Stimulated activated CD8-positive, alpha-beta memory T cell treated with anti-CD3 and anti-CD28 coated beads, Interleukin-7, amount 100 ng/mL, for 48 hours (primary cell): ENCODE data around the gene EMP3.
"Not testable (repeated sequence)": the region's sequence is repeated elsewhere in the genome, so short reads cannot be mapped to it uniquely, and the experiment has no call there.

ENCODE experiments used
- DNase-seq, 2 donors: peaks; one replicate each; pipeline ENCODE4 v3.0.0-alpha.2; 2020; ENCODE audit warnings: low read depth in 1 of 2; ENCODE audit errors: extremely low read depth in 1 of 2

The EMP3 gene, protein sequence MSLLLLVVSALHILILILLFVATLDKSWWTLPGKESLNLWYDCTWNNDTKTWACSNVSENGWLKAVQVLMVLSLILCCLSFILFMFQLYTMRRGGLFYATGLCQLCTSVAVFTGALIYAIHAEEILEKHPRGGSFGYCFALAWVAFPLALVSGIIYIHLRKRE

DNA sequence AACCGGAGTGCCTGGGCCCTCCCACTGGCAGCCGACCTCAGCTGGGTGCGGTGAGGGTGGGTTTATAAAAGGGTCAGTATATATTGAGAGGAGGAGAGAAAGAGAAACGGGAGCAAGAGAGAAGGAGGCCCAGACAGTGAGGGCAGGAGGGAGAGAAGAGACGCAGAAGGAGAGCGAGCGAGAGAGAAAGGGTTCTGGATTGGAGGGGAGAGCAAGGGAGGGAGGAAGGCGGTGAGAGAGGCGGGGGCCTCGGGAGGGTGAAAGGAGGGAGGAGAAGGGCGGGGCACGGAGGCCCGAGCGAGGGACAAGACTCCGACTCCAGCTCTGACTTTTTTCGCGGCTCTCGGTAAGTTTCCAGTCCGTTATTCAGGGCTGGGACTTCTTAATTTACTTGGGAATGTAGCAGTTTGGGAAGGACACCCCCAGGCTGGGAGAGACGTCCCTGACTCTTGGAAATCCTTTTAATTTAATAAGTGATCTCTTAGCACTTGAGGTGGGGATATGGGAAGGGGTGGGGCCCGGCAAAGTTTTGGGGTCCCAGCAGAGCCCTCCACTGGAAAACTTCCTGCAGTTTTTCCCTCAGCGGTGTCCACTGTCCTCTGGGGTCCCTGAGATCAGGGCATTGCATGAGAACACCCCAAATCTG is at the start of gene EMP3:
TSS of gene EMP3 (plus strand) at position 288 of the 646 bp plus-strand sequence. CDS start 1,293 bp downstream, outside the sequence.
- peak in 1 of 2 donors; percentile 83 for DNase-seq

DNA sequence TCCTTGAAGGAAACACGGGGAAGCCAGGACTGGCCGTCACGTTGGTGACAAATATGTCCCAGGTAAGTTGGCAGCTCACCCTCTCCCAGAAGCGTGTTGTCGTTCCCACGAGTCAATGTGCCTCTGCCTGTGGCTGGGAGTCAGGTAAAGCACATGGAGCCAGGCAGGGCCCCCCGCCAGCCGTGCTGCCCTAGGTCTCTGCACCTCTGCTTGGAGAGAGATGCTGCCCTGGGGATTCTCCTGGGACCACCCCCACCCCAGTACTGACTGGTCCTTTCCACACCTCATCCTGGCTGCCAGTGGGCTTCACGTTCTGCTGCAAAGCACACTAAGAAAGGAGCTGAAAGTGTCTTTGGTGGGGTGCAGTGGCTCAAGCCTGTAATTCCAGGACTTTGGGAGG is 45.6 kb upstream of the EMP3 start:
- DNase-seq = no peak

DNA sequence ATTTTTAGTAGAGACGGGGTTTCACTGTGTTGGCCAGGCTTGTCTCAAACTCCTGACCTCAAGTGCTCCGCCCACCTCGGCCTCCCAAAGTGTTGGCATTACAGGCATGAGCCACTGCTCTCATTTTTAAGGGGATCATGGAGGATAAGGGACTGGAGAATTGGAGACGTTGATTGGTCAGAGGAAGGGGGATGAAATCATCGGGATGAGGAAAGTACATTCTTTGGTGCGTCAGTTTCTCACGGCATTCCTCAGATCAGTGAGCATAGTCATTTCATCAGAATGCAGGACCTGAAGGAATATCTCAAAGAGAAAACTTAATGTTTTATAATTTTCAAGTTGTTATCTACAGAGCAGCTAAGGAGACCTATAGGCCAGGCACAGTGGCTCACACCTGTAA is 41.4 kb upstream of the EMP3 start:
- no peak for DNase-seq

DNA sequence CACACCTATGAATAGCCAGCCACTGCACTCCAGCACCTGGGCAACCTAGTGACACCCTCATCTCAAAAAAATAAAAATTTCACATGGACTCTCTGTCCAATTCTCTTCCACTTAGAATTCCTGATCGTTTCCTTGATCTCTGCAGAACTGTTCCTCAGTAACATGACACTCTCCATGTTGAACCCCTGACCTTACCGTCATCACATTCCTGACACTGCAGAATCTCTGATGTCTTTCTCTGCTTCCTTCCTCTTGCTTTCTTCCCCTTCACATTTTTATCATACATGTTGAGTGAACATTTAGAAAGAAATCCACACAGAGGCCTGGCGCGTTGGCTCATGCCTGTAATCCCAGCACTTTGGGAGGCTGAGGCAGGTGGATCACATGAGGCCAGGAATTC is 40.5 kb upstream of the EMP3 start:
- DNase-seq = no peak

DNA sequence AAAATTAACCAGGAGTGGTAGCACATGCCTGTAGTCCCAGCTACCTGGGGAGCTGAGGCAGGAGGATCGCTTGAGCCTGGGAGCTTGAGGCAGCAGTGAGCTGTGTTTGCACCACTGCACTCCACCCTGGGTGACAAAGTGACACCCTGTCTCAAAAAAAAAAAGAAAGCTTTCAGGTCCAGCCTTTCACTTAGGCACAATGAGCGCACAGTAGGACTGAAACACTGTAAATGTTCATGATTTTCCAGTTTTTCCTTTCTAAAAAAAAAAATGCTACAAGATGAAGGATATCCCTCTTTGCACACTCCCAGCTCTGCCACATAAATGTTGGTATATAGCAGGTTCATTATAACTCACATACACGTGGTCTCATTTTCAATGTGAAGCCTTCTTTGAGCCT is 37.6 kb upstream of the EMP3 start:
- no peak for DNase-seq

DNA sequence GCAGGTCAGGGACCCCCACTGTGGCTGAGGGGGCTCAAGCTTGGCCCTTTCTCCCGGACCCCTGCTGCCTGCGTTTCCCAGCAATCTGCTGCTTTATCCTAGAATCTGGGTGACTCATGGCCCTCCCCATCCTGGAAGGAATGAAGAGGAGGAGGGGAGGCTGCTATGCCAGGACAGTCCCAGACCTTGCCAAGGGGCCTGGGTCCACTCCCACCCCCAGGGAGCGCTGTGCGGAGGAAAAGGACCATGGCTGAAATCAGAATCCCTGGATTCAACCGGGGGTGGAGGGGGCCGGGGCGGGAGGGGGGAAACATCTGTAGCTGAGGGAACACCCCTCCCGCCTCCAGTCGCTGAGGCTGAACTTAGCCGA is 35.0 kb upstream of the EMP3 start:
- DNase-seq = no peak

DNA sequence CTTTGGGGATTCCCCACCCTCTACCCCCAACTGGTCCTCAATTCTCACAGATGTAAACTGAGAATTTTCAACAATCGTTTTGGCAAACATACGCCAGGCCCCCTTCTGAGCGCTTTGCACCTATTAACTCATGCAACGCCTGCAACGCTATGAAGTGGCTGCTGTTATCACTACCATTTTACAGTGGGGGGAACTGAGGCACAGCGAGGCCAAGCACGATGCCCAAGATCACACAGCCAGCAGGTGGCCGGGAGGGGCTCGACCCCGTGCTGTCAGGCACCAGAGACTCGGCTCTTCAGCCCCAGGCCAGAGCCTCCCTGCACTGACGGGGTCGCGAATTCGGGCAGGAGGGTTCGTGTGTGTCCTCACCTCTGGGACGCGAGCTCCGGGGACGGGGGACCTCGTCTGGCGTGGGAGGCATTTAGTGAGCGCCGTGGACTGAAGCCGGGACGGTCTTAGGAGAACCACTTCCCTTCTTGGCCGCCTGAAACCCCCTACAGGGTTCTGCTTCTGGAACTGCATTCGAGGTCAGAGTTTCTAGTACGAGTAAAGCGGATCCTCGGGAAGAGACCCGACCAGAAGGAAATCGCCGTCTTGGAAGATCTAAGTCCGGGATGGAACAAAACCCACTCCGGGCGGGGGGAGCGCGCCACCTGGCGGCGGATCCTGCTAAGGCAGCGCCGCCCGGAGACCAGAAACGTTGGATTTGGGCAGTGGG is 34.4 kb upstream of the EMP3 start:
- peak in 1 of 2 donors; percentile 23 for DNase-seq

DNA sequence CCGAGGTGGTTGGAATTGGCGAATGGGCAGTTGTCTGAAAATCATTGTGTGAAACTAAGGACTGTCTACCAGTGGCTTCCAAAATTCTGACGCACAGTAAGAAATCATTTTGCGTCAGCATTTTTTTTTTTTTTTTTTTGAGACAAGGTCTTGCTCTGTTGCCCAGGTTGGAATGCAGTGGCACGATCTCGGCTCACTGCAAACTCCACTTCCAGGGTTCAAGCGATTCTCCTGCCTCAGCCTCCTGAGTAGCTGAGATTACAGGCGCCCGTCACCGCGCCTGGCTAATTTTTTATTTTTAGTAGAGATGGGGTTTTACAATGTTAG is 33.9 kb upstream of the EMP3 start:
- not testable (repeated sequence) for DNase-seq

DNA sequence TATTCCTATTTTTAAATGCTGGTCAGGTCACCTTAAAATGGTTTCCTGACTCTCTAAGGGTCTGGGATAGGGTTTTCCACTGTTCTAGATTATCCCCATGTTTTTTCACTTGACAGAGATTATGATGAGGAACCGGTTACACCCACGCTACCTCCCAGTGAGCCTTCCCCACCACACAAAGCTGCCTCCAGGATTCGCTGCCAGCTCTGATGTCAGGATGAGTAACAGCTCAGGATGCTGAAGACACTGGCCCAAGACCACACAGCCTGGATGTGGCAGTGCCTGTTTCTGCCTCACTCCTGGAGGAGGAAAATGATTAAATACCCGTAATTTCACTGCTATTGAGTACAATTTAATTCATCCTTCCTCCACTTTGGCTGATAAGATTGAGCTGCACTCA is 32.6 kb upstream of the EMP3 start:
- no peak for DNase-seq

DNA sequence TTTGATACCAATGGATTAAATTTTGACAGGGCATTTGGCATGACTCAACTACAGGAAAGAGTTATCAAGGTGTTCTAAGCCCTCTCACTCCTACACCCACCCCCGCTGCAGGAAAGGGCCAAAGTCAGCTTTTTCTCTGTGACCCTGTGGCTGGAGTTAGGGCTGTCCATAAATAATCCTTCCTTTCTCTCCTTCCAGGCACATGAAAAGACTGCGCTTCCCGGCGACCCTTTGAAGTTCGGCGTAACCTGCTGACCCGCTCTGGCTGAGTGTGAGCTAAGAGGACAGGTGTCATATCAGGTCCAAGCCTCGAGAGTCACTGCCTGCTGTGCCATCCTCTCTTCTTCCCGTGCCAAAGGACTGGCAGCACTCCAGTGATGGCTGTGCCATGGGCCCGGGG is 29.9 kb upstream of the EMP3 start:
- no peak for DNase-seq

DNA sequence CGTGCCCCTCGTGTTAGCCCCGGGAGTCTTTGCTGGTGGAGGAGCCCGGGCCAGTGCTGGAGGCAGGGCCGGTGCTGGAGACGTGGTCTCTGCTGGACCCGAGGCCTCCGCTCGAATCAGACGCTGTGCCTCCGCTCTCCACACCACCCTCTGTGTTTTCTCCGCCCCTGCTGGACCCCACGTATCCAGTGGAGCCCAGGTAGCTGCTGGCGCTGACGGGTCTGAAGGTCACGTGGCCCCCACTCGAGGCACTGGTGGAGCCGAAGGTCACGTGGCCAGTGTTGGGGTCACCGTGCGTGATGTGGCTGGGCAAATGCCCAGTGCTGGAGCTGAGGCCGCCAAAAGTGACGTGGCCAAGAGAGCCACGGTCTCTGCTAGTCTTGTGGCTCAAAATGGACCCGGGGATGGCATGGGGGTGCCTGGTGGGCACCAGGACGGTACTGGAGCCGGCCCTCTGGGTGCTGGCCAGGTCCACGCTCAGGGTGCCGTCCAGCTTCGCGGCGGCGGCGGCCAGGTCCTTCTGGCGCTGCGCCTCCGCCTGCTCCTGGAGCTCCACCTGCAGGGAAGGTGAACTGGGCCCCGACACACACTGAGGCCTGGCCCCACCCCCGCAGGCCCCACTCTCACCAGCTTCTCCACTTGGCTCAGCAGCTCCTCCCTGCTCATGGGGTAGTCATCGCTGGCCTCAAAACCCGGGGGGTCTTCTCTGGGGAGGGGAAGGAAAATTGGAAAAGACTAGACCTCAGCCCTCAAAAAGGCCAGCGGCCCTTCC is 28.2 kb upstream of the EMP3 start:
- no peak for DNase-seq

DNA sequence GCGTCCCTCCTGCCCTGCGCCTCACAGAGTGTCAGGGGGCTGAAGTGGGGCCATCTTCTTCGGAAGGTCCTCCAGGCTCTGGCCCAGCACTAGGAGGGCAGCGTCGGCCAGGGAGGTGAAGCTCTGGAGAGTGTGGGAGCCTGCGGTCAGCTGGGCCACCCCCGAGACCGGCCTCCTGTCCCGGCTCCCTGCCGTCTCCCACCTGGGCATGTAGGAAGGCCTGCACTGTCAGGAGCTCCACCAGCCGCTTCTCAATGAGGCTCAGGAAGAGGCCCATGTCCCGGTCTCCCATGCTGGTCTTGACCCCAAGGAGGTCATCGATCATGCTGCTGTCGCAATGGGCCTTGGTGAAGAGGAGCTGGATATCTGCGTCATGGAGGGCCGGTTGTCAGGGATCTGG is 27.4 kb upstream of the EMP3 start:
- no peak for DNase-seq

DNA sequence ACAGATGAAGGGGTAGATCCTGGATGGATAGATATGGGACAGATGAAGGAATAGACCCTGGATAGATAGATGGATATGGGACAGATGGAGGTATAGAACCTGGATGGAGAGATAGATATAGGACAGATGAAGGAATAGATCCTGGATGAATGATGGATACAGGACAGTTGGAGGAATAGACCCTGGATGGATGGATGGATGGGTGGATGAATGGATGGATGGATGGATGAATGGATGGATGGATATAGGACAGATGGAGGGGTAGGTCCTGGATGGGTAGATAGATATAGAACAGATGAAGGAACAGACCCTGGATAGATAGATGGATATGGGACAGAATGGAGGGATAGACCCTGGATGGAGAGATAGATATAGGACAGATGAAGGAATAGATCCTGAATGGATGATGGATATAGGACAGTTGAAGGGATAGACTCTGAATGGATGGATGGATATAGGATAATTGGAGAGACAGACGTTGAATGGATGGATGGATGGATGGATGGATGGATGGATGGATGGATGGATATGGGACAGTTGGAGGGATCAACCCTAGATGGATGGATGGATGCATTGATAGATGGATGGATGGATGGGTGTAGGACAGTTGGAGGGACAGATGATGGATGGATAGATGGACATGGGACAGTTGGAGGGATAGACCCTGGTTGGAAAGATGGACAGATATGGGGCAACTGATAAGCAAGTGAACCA is 23.3 kb upstream of the EMP3 start:
- no peak for DNase-seq

DNA sequence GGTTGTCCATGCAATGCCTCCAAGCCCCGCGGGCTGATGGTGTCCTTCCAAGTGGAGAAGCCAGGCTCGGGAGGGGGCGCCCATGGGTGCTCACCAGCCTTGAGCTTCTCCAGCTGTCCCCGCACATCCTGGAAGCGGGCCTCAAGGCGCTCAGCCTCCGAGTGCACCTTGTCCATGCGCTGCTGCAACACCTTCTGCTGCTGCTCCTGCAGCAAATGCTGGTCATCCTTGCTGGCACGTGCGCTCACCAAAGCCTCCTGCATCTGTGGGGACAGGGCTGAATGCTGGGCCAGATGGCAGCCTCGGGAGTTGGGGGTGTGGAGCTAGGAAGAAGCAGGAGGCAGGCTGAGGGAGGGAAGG is 22.8 kb upstream of the EMP3 start:
- DNase-seq = no peak

DNA sequence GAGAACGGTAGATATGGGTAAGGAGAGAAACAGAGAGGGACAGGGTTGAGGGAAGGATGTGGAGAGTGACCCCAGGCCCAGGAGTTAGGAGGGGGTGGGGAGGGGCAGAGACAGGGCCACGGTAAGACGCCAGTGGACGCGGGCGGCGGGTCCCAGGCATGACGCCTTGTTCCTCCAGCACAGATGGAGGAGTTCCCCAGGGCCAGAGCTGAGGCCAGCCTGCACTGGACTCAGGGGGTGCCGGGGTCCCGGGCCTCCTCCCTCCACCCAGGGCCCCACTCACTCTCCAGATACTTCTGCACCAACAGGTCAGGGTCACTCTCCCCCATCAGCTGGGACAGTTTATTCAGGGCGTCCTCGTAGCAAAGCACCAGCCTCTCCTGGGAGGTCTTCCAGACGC is 22.0 kb upstream of the EMP3 start:
- DNase-seq = no peak

DNA sequence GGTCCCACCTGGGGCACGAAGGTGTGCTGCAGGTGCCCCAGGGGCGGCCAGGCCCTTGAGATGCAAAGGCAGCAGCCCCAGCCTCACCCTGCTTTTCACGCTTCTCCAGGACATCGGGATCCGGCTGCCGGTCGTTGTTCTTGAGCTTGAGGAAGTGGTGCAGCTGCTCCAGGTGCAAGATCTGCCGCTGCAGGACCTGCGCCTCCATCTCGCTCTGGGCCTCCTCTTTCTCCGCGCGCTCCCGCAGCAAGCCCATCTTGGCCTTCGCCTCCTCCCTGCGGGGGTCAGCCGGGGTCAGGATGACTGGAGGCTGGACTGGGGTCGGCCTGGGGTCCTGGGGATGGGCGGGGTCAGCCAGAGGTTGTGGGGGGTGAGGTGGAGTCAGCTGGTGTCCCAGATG is 21.5 kb upstream of the EMP3 start:
- no peak for DNase-seq

DNA sequence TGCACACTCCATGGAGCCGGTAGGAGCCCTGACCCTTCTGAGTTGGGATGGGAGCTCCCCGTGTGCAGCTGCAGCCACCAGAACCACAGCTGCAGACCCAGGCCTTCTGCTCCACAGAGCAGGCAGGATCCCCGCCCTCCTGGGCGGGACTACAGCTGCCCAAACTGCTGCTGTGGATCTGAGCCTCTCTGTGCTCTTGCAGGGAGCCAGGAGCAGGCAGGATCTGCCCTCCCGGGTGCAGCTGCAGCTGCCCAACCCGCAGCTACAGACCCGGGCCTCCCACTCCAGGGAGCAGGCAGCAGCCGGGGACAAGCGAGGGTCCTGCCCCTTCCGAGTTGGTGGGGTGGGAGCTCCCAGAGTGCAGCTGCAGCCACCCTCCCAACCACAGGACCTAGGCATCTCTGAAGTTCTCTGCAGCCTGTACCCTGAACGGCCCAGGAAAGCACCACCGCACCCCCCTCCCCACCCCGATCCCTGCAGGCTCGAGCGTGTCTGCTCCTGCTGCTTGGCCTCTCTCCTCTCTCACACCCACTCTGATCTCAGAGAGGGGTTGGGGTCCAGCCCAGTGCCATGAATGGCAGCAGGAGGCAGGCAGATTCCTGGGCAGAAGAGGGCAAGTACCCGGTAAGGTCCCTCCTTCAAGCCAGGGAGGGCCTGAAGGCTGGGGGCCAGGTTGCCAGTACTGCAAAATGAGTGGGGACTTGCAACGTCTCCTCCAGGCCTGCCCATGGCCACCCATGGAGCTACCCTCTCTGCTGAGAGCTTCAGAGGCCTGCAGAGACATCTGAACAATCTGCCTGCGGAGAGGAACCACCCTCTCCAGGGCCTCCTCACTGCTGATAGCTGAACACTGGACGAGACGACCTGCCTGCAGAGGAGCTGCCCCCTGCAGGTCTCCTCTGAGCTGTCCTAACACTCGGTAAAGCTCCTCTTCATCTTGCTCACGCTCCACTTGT is 16.4 kb upstream of the EMP3 start:
- no peak for DNase-seq

DNA sequence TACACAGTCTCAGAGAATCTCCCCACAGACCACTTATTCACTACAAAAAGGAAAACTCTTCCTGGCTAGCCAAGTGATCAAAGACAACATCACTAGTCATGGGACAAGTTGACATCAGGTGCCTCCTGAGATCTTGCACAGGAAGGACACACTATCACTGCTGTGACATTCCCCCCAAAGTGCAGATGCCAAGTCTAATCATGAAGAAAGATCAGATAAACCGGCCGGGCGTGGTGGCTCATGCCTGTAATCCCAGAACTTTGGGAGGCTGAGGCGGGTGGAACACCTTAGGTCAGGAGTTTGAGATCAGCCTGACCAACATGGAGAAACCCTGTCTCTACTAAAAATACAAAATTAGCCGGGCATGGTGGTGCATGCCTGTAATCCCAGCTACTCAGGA is 15.6 kb upstream of the EMP3 start:
- not testable (repeated sequence) for DNase-seq

DNA sequence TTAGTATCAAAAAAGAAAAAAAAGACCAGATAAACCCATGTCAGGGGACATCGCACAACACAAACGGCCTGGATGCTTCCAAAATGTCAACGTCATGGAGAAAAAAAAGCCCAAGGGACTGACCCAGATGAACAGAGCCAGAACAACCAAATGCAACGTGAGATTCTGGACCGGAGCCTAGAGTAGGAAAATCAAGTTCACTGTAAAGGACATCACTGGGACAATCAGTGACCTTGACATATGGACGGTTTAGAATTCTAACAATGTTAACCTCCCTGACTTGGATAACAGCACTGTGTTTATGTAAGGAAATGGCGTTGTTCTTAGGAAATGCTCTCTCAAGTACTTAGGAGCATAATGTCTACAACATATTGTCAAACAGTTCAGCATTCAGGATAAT is 15.1 kb upstream of the EMP3 start:
- DNase-seq = no peak

DNA sequence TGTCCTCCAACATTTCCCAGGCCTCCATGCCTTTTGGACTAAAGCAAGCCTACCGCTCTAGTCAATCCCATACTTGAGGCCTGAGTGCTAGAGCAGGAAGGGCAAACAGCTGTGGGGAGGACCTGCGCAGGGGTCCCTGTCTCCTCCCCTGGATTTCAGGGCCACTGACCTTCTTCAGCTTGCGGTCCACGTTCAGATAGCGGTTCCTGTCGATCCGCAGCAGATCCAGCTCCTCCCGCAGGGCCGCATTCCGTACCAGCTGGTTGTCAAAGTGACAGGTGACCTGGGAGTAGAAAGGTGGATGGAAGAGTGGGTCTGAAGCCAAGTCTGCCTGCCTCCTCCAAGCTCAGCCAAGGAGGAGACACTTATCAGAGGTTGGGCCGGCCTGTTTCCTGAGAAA is 14.0 kb upstream of the EMP3 start:
- DNase-seq = no peak
